ENCODE data around the gene PPP1R16B.
A peak's percentile ranks its signal among the peaks of the same experiment; 100 is the strongest.

The PPP1R16B gene

GRCh38 chr20:38920851-38921250 lies 115.4 kb downstream of the PPP1R16B start:
- H3K27ac ChIP-seq = no peak overlapping the region
- no peak for TF ChIP-seq CTCF (conservative IDR thresholded peaks at IDR 0.05)

- TF ChIP-seq CTCF (conservative IDR thresholded peaks at IDR 0.05) = no peak
- H3K27ac ChIP-seq = no peak overlapping the region
These were observed 119.2 kb downstream of the PPP1R16B start for GRCh38 chr20:38924718-38925117.

GRCh38 chr20:38926142-38926933 lies 120.8 kb downstream of the PPP1R16B start, which contains the start of gene FAM83D:
Gene FAM83D (plus strand): TSS chr20:38926417. CDS start chr20:38926443, 26 bp downstream.
- peak; percentile 54 for TF ChIP-seq CTCF (conservative IDR thresholded peaks at IDR 0.05)
- peak within 1 kb of the TSS; percentile 70; the same call in 1 of the 2 replicates for H3K27ac ChIP-seq

GRCh38 chr20:38926934-38927616 lies 121.6 kb downstream of the PPP1R16B start:
- no peak for TF ChIP-seq CTCF (conservative IDR thresholded peaks at IDR 0.05)
- H3K27ac ChIP-seq = peak overlapping the region; percentile 70; the same call in 1 of the 2 replicates

GRCh38 chr20:38927902-38928578 lies 122.5 kb downstream of the PPP1R16B start:
- no peak for TF ChIP-seq CTCF (conservative IDR thresholded peaks at IDR 0.05)
- H3K27ac ChIP-seq = peak overlapping the region; percentile 70; the same call in 1 of the 2 replicates

- TF ChIP-seq CTCF (conservative IDR thresholded peaks at IDR 0.05) = no peak
- no peak overlapping the region for H3K27ac ChIP-seq
These were observed 124.7 kb downstream of the PPP1R16B start for GRCh38 chr20:38930242-38930569.

- no peak overlapping the region for H3K27ac ChIP-seq
- TF ChIP-seq CTCF (conservative IDR thresholded peaks at IDR 0.05) = no peak
These were observed 126.5 kb downstream of the PPP1R16B start for GRCh38 chr20:38931984-38932383.

Data from VCaP (cell line).